ENCODE data around the gene TUT7.
"Not testable (repeated sequence)": the region's sequence is repeated elsewhere in the genome, so short reads cannot be mapped to it uniquely, and the experiment has no call there.

Gene TUT7

DNA sequence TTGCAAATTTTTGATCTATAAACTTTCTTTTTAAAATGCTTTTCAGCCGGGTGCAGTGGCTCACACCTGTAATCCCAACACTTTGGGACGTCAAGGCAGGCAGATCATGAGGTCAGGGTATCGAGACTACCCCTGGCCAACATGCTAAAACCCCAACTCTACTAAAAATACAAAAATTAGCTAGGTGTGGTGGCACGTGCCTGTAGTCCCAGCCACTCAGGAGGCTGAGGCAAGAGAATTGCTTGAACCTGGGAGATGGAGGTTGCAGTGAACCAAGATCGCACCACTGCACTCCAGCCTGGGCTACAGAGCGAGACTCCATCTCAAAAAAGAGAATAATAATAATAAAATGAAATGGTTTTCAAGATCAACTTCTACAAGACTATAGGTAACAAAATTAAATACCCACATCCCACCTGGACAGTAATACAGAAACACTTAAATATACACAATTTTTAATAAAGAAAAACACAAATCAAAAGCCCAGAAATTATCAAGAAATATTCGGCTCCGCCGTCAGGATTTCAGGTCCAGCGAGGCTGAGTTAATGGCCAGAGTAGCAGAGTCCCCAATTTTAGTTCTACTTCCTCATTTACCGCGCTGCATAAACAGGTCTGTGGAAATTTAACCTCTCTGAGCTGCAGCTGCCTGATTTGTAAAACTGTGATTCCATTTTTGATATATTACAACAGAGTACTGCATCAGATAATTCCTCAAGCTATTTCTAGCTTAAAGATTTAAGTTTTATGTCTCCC lies 4.0 kb downstream of the TUT7 start:
- DNase-seq = no peak

GRCh38 chr9:86349271-86349670 lies 4.9 kb downstream of the TUT7 start:
- DNase-seq = no peak

DNA sequence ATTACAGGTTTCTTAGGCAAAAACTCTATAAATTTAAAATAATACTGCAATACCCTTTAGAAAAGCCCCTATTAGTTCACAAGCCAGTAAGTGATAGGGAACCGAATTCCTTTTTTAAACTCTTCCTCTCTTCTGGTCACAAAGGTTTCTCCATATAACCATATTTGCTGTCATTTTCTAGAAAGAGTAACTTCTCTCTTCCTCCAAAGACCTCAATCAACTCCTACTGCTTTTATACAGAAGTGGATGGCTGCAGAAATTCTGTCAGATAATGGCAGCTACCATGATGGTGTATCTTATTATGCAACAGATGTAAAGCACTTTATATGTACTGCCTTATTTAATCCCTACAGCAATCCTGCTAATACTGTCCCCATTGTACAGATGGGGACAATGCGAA lies 6.2 kb downstream of the TUT7 start:
- DNase-seq = no peak

DNA sequence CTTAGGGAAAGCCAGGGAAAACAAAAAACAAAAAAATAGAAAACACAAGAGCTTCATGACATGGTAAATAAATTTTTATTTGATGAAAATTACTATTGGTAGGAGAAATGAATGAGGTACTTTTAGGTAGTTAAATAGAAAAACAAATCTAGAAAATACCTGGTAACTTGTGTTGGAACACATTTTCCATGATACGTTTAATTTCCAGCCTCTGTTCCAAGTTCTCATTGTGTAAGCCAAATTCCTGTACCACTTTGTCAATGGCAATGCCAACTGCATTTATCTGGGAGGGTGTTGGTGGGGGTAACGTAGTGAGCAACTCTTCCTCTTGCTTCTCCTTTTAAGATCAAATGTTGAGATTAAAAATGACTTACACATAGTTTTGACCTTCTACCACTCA lies 9.4 kb downstream of the TUT7 start:
- DNase-seq = no peak

DNA sequence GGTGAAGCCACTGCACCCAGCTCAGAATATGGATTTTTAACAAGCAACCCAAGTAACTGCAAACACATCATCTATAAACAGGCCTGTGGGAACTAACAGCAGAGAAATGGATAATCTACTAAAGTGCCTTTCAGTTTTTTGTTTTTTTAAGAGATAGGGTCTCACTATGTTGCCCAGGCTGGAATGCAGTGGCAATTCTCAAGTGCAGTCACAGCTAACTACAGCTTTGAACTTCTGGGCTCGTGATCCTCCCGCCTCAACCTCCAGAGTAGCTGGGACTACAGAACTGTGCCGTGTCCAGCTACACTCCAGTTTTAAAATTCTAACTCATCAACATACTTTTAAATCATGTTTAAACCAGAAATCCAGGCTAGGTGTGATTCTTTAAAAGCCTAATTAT lies 11.9 kb downstream of the TUT7 start:
- no peak for DNase-seq

GRCh38 chr9:86341007-86341491 lies 13.2 kb downstream of the TUT7 start:
- no peak for DNase-seq

GRCh38 chr9:86340356-86341006 lies 13.7 kb downstream of the TUT7 start:
- no peak for DNase-seq

- no peak for DNase-seq
These were observed 16.6 kb downstream of the TUT7 start for GRCh38 chr9:86337469-86338108.

GRCh38 chr9:86336058-86336457 lies 18.2 kb downstream of the TUT7 start:
- no peak for DNase-seq

DNA sequence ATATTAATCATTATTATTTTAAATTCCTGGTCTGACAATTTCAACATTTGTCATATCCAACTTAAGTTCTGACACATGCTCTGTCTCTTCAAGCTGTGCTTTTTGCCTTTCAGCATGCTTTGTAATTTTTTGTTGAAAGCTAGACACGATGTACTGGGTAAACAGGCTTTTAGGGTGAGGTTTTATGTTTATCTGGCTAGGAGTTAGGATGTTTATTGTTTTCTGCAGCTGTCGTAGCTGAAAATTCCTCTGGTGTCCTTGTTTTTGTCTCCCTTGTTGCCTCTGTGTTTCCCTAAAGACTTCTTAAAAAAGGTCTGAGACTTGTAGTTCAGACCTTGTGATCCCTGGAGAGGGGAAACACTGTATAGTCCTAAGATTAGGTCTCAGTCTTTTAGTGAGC lies 20.6 kb downstream of the TUT7 start:
- no peak for DNase-seq

GRCh38 chr9:86330186-86330585 lies 24.0 kb downstream of the TUT7 start:
- no peak for DNase-seq

DNA sequence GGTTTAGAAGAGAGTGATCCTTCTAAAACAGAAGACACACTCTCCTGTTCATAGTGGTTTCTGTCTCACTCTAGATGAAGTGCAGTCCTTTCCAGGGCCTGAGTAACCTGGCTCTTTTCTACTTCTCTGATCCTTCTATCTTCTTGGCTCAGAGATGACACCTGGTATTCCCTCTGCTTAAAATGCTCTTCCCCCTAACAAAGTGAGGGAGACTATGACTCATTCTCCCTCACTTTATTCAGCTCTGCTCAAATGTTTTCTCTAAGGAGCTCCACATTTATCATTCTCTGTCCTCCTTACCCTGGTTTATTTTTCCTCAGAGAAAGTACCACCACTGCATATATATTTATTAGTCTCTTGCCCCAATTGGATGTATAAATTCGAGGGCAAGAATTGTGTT lies 24.6 kb downstream of the TUT7 start:
- no peak for DNase-seq

GRCh38 chr9:86328156-86328555 lies 26.1 kb downstream of the TUT7 start:
- no peak for DNase-seq

DNA sequence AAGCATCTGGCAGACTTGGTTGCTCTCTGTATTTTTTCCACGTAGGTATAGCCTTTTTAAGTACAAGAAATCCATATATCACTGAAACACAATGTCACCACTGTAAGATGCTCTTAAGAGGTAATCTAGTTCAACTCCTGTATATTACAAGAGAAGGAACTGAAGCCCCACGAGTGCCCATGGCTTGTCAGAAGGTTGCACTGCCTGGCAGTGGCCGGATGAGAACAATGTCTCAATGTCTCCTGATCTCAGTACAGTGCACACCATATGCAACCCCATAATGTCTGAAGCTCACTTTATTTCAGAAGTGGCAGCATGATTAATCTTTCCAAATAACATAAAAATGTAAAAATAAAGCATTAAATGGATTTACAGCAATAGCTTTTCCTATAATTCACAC lies 27.7 kb downstream of the TUT7 start:
- no peak for DNase-seq

DNA sequence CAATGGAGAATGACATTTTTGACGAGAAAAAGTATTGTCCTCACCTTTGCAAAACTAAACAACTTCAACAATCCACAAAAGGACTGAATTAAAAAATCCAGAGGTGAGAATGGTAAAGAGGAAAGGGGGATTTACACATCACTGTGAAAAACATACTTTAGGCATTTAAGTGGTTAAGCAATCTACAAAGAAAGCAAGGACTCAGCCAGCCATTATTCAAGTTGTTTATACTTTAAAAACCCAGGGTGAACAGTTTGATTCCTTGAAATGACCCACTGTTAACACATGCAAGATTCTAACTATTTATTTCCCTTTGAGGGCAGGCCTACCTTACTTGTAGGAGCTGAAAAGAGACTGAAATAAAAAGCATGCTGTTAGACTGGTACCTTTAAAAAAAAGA lies 29.3 kb downstream of the TUT7 start:
- no peak for DNase-seq

GRCh38 chr9:86324308-86324707 lies 29.9 kb downstream of the TUT7 start:
- no peak for DNase-seq

GRCh38 chr9:86322973-86323644 lies 31.1 kb downstream of the TUT7 start:
- DNase-seq = no peak

GRCh38 chr9:86321373-86321772 lies 32.8 kb downstream of the TUT7 start:
- no peak for DNase-seq

- DNase-seq = no peak
These were observed 36.0 kb downstream of the TUT7 start for GRCh38 chr9:86318187-86318586.

DNA sequence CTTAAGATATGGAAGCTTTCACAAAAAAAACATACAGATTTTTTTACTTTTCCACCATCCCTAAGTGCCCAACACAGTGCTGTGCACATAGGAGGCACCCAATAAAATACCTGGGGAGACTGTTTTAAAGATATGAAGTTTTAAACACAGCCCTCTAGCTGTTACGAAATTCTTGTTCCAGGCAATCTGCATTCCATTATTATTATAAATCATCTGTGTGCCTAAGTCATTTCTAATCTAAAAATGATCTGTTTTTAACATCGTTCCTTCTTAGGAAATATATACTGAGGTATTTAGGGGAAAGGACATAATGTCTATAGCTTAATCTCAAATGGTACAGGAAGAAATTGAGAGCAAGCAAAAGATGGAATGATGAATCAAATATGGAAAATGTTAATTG lies 39.1 kb downstream of the TUT7 start:
- no peak for DNase-seq

DNA sequence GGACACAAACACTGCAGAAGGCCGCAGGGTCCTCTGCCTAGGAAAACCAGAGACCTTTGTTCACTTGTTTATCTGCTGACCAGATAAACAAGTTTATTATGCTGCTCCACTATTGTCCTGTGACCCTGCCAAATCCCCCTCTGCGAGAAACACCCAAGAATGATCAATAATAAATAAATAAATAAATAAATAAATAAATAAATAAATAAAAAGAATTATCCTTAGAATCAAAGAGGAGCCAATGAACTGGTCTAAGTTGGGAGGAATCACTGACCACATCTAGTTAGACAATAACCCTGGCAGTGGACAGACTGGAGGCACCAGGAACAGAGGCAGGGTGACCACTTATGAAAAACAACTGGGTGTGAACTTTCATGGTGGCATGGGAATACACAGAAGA lies 41.3 kb downstream of the TUT7 start:
- DNase-seq = not testable (repeated sequence)

DNA sequence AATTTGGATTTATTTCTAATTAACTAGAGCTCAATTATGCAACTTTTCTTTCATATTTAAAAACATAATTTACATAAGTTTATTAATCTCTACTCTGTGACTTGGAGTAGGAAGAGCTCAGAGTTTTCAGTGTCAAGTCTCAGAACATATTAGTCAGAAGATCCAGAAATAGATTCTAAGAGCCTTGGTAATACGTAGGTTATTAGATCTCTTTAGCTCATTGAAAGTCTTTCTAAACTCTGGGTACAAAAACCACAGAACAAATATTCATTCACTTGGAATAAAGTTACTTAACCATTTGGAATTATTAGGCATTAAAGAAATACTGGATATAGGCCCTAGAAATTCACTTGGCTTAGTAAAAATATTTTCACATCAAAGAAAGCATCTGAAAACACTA lies 45.5 kb downstream of the TUT7 start:
- no peak for DNase-seq

DNA sequence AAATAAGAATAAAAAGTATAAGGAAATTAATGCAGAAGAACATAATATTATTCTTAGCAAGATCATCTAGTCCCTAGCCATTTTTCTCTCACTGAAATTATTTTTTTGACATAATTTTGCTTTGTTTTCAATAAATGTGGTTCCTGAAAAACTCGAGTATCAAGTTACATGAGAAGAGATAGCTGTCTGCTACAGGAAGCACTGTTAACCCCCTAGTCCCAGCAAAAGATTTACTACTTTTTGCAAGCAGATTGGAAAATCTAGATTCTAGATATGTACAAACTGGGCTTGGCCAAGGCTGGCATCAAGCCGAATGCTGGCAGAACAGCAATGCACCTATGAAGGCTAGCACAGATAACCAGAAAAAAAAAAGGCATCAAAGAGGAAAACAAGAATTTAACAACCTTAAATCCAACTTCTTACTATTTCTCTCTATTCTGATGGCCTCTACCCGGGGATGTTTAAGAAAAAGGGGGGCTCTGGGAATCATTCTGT lies 49.9 kb downstream of the TUT7 start:
- DNase-seq = no peak

Data from DMS79 treated with DMSO at 0.1 percent for 48 hours (cell line).